GM12873 (cell line): ENCODE measurements around the gene CHIA.

Source experiments
- CTCF ChIP-seq: IDR thresholded peaks from 2 replicates; pipeline ENCODE4 v1.5.1; 2012; ENCODE audit warnings: low read depth, mild to moderate bottlenecking, moderate library complexity, low read length, control low read depth; ENCODE audit not compliant: insufficient read depth; ENCODE audit errors: missing control alignments

CHIA gene

GRCh38 chr1:111274653-111275052, 16.0 kb upstream of the CHIA start:
- TF ChIP-seq CTCF = no peak

GRCh38 chr1:111275079-111275478, 15.6 kb upstream of the CHIA start:
- no peak for TF ChIP-seq CTCF

- no peak for TF ChIP-seq CTCF
These were observed 14.7 kb upstream of the CHIA start for GRCh38 chr1:111275780-111276433.

- TF ChIP-seq CTCF = no peak
These were observed 11.5 kb upstream of the CHIA start for GRCh38 chr1:111279144-111279543.

GRCh38 chr1:111280267-111280666, 10.4 kb upstream of the CHIA start:
- TF ChIP-seq CTCF = no peak

- TF ChIP-seq CTCF = no peak
These were observed 9.2 kb upstream of the CHIA start for GRCh38 chr1:111281411-111281810.

- no peak for TF ChIP-seq CTCF
These were observed 6.8 kb upstream of the CHIA start for GRCh38 chr1:111283838-111284237.

- TF ChIP-seq CTCF = no peak
These were observed 4.8 kb upstream of the CHIA start for GRCh38 chr1:111285879-111286278.
